CD4-positive, alpha-beta T cell treated with Interferon alpha-2 for 1 hour (primary cell): ENCODE measurements around the gene HINT3.
"Not testable (repeated sequence)": the region's sequence is repeated elsewhere in the genome, so short reads cannot be mapped to it uniquely, and the experiment has no call there.

Experiments used
- DNase-seq, 2 donors: peaks; one replicate each; pipeline ENCODE4 v3.0.0-alpha.2; 2020 to 2022

HINT3 gene

GRCh38 chr6:125963817-125964216 lies 7.2 kb downstream of the HINT3 start:
- no peak for DNase-seq

- DNase-seq = no peak
Measured at GRCh38 chr6:125966569-125966968, 10.0 kb downstream of the HINT3 start.

GRCh38 chr6:125968493-125968892 lies 11.9 kb downstream of the HINT3 start:
- no peak for DNase-seq

GRCh38 chr6:125970760-125971159 lies 14.2 kb downstream of the HINT3 start:
- no peak for DNase-seq

GRCh38 chr6:125972478-125972877 lies 15.9 kb downstream of the HINT3 start:
- not testable (repeated sequence) for DNase-seq

GRCh38 chr6:125974214-125974866 lies 17.8 kb downstream of the HINT3 start:
- peak in 1 of 2 donors; percentile 68 for DNase-seq

- DNase-seq = no peak
Measured at GRCh38 chr6:125979101-125979500, 22.5 kb downstream of the HINT3 start.

- DNase-seq = no peak
Measured at GRCh38 chr6:125981571-125982185, 25.1 kb downstream of the HINT3 start.

GRCh38 chr6:125983246-125983945 lies 26.8 kb downstream of the HINT3 start:
- no peak for DNase-seq

GRCh38 chr6:125984311-125984710 lies 27.7 kb downstream of the HINT3 start:
- DNase-seq = no peak

GRCh38 chr6:125985522-125985921 lies 29.0 kb downstream of the HINT3 start:
- no peak for DNase-seq

- no peak for DNase-seq
Measured at GRCh38 chr6:125985979-125986300, 29.4 kb downstream of the HINT3 start.

GRCh38 chr6:125986301-125987025 lies 29.9 kb downstream of the HINT3 start, which contains the start of gene TRMT11:
Gene TRMT11, plus strand, starts transcription at chr6:125986540. Its CDS starts 11 bp downstream, at chr6:125986551.
- peak; percentile 81 to 87 for DNase-seq

GRCh38 chr6:125987026-125987617 lies 30.6 kb downstream of the HINT3 start:
- DNase-seq = peak in 1 of 2 donors; percentile 33

- DNase-seq = no peak
Measured at GRCh38 chr6:125988280-125988679, 31.7 kb downstream of the HINT3 start.

GRCh38 chr6:125989631-125990030 lies 33.1 kb downstream of the HINT3 start:
- DNase-seq = no peak

- DNase-seq = no peak
Measured at GRCh38 chr6:125991653-125992052, 35.1 kb downstream of the HINT3 start.

GRCh38 chr6:125994670-125995488 lies 38.3 kb downstream of the HINT3 start:
- no peak for DNase-seq

GRCh38 chr6:125995972-125996580 lies 39.5 kb downstream of the HINT3 start:
- peak; percentile 70 to 80 for DNase-seq

GRCh38 chr6:126002755-126003679 lies 46.4 kb downstream of the HINT3 start:
- no peak for DNase-seq

- no peak for DNase-seq
Measured at GRCh38 chr6:126007800-126008199, 51.2 kb downstream of the HINT3 start.
